DOHH2 (cell line): ENCODE results near the gene ZDHHC19.

Experiments used
- H3F3A ChIP-seq: fragments of 200-600 bp; sonication (generic), shearing (Covaris generic); 2 replicates; pipeline ENCODE4 v1.6.0; 2016; ENCODE audit warnings: antibody characterized with exemption, mild to moderate bottlenecking; ENCODE audit not compliant: control insufficient read depth, insufficient read depth
- H3K27ac ChIP-seq: fragments of 200-600 bp; sonication (generic); 2 replicates; pipeline ENCODE4 v1.5.1; 2014; ENCODE audit warnings: low read depth, mild to moderate bottlenecking, low read length, moderate library complexity
- H3K27me3 ChIP-seq: fragments of 200-600 bp; sonication (generic); 2 replicates; pipeline ENCODE4 v1.6.1; 2014; ENCODE audit warnings: mild to moderate bottlenecking, low read length, mixed read lengths; ENCODE audit not compliant: control insufficient read depth
- H3K36me3 ChIP-seq: fragments of 200-600 bp; sonication (generic); 2 replicates; pipeline ENCODE4 v1.6.1; 2014; ENCODE audit warnings: mild to moderate bottlenecking, low read length, moderate library complexity, mixed read lengths; ENCODE audit not compliant: control insufficient read depth
- H3K4me1 ChIP-seq: fragments of 200-600 bp; sonication (generic); 2 replicates; pipeline ENCODE4 v1.6.1; 2014; ENCODE audit warnings: mild to moderate bottlenecking, low read length, mixed read lengths; ENCODE audit not compliant: control insufficient read depth
- H3K4me2 ChIP-seq: fragments of 200-600 bp; sonication (generic); 2 replicates; pipeline ENCODE4 v1.6.0; 2014; ENCODE audit warnings: mild to moderate bottlenecking, low read length, moderate library complexity
- H3K4me3 ChIP-seq: fragments of 200-600 bp; sonication (generic); 2 replicates; pipeline ENCODE4 v1.5.1; 2014; ENCODE audit warnings: mild to moderate bottlenecking, low read length, mixed read lengths
- H3K79me2 ChIP-seq: fragments of 200-600 bp; sonication (generic); 2 replicates; pipeline ENCODE4 v1.6.1; 2014; ENCODE audit warnings: mild to moderate bottlenecking, low read length, mixed read lengths; ENCODE audit not compliant: control insufficient read depth
- H3K9me2 ChIP-seq: fragments of 200-600 bp; sonication (generic); replicated peaks from 2 replicates; pipeline ENCODE4 v1.6.1; 2014; ENCODE audit warnings: mild to moderate bottlenecking, low read length, mixed read lengths; ENCODE audit not compliant: control insufficient read depth
- H3K9me3 ChIP-seq: fragments of 200-600 bp; sonication (generic); 2 replicates; pipeline ENCODE4 v1.6.1; 2014; ENCODE audit warnings: antibody characterized with exemption, low read length, mixed read lengths; ENCODE audit not compliant: control insufficient read depth, insufficient read depth
- H4K20me1 ChIP-seq: fragments of 200-600 bp; sonication (generic); 2 replicates; pipeline ENCODE4 v1.6.0; 2014; ENCODE audit warnings: low read depth, mild to moderate bottlenecking, antibody characterized with exemption, low read length, moderate library complexity; ENCODE audit not compliant: control insufficient read depth, insufficient read depth
- EZH2phosphoT487 ChIP-seq: fragments of 200-600 bp; sonication (generic); IDR thresholded peaks from 2 replicates; pipeline ENCODE4 v1.6.1; 2017; ENCODE audit warnings: borderline replicate concordance, mild to moderate bottlenecking, antibody characterized with exemption, low read length, moderate library complexity, mixed read lengths
- TF ChIP-seq, protein P1 (sequence below): fragments of 200-600 bp; sonication (generic); IDR thresholded peaks from one replicate; pipeline ENCODE4 v1.5.1; 2014; ENCODE audit warnings: antibody characterized with exemption, mild to moderate bottlenecking, low read depth, low read length; ENCODE audit not compliant: poor library complexity, severe bottlenecking

Gene ZDHHC19

DNA sequence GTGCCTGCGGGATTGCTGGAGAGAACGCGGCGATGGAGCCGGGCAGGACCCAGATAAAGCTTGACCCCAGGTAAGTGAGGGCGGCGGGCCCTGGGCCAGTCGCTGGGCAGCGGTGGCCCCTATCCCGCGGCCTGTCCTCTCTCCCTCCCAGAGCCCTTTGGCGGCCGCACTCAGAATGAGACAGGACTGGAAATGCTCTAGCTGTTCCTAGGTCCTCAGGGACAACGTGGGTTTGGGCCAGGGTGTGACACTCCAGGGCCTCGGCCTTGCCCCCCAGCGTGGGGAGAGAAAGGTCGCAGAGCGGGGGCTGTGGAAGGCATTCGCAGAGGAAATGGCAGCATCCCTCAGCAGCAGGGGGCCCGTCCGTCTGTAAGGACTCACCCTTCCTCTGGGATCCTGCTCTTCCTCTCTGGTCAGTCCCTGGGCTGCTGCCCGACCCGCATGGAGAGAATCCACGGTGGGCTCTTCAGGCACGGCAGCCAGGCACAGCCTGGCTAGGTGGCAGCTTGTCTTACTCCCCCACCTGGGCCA is 5.5 kb upstream of the ZDHHC19 start:
- no peak overlapping the region for H3K27ac ChIP-seq
- H3K36me3 ChIP-seq, result no peaks in the 10 kb centered on the region
- H3F3A ChIP-seq, result no peaks in the 10 kb centered on the region
- TF ChIP-seq EZH2phosphoT487, result no peak
- TF ChIP-seq, protein P1, sequence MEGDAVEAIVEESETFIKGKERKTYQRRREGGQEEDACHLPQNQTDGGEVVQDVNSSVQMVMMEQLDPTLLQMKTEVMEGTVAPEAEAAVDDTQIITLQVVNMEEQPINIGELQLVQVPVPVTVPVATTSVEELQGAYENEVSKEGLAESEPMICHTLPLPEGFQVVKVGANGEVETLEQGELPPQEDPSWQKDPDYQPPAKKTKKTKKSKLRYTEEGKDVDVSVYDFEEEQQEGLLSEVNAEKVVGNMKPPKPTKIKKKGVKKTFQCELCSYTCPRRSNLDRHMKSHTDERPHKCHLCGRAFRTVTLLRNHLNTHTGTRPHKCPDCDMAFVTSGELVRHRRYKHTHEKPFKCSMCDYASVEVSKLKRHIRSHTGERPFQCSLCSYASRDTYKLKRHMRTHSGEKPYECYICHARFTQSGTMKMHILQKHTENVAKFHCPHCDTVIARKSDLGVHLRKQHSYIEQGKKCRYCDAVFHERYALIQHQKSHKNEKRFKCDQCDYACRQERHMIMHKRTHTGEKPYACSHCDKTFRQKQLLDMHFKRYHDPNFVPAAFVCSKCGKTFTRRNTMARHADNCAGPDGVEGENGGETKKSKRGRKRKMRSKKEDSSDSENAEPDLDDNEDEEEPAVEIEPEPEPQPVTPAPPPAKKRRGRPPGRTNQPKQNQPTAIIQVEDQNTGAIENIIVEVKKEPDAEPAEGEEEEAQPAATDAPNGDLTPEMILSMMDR, result no peak
- H4K20me1 ChIP-seq, result no peaks in the 10 kb centered on the region
- H3K4me2 ChIP-seq, result no peak overlapping the region
- H3K27me3 ChIP-seq, result no peaks in the 10 kb centered on the region
- no peaks in the 10 kb centered on the region for H3K9me3 ChIP-seq
- no peak overlapping the region for H3K4me3 ChIP-seq
- peaks cover 8% of the 10 kb centered on the region for H3K4me1 ChIP-seq
- no peaks in the 10 kb centered on the region for H3K9me2 ChIP-seq
- no peaks in the 10 kb centered on the region for H3K79me2 ChIP-seq

DNA sequence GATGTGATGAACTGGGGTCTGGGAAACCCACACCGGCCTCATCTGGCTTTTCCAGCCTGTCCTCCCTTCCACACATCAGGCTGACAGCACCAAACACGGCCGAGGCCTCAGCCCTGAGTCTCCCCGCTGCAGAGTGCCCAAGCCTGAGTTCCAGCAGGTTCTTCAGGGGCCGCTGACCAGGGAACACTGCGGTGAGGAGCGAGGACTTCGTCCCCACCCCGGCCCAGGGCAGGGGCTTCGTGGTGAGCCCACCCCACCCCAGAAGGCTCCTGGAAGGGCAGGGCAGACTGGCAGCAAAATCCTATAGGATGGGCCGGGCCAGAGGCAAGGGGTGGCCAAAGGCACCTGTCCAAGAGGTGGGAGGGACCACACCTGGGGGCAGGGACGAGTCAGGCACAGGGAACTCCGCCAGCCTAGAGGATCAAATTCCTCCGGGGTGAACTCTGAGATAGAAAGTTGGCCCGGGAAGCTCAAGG is 4.9 kb upstream of the ZDHHC19 start, which contains the start of gene SLC51A:
Gene SLC51A, plus strand, starts transcription at position 446 of the 476 bp plus-strand sequence. CDS start 179 bp downstream, outside the sequence.
- no peak within 1 kb of the TSS for H3K27ac ChIP-seq
- H3K79me2 ChIP-seq, result no peaks in the 10 kb centered on the region
- no peaks in the 10 kb centered on the region for H3F3A ChIP-seq
- peaks cover 8% of the 10 kb centered on the region for H3K4me1 ChIP-seq
- H3K9me2 ChIP-seq, result no peaks in the 10 kb centered on the region
- no peak for TF ChIP-seq EZH2phosphoT487
- TF ChIP-seq, protein P1, result no peak
- no peak within 1 kb of the TSS for H3K4me2 ChIP-seq
- no peaks in the 10 kb centered on the region for H3K36me3 ChIP-seq
- no peaks in the 10 kb centered on the region for H3K9me3 ChIP-seq
- H4K20me1 ChIP-seq, result no peaks in the 10 kb centered on the region
- no peaks in the 10 kb centered on the region for H3K27me3 ChIP-seq
- H3K4me3 ChIP-seq, result no peak within 1 kb of the TSS

DNA sequence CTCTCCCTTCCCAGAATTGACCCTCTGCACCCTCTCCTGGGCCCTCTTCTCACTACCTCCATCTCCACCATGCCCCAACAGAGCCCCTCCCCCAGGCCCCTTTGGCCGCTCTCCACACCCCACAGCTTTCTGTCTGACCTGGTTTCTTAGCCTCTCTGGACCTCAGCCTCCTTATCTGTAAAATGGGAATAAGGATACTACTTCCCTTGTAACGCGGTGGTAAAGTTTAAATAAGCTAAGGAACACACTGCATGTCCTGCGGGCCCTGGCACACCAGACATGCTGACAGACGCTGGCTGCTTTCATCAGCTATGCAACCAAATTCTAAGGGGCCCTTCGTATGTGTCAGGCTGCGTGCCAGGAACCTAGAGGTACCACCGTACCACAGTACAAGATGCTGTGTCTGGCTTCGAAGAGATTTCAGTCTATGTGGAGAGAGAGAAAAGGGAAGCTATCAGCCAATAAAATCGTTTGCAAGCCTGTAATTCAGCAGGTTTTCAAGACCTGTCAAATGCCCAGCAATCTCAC is 4.4 kb upstream of the ZDHHC19 start:
- H3K4me1 ChIP-seq, result peaks cover 8% of the 10 kb centered on the region

More for the DNA sequence above, 4.4 kb upstream of the ZDHHC19 start:
- Histone ChIP-seq H3K4me3 (no peak overlapping the region), H3K4me2 (no peak overlapping the region), H3K9me2 (no peaks in the 10 kb centered on the region), H3K9me3 (no peaks in the 10 kb centered on the region), H3K36me3 (no peaks in the 10 kb centered on the region), H4K20me1 (no peaks in the 10 kb centered on the region), H3K27ac (no peak overlapping the region), H3K79me2 (no peaks in the 10 kb centered on the region), H3F3A (no peaks in the 10 kb centered on the region), H3K27me3 (peaks cover under 1% of the 10 kb centered on the region; the same call in 1 of the 2 replicates)
- TF ChIP-seq, protein P1, result no peak
- no peak for TF ChIP-seq EZH2phosphoT487
